Thyroid gland (tissue), 4 donors: ENCODE measurements around the gene NANOS3. TPM values are rescaled to one million over a fixed set of nuclear protein-coding genes. Genes with fewer than 3 reads are reported as not detected.
A peak's percentile ranks its signal among the peaks of the same experiment; 100 is the strongest.

Experiments
- DNase-seq, 2 donors: peaks; one replicate each; pipeline ENCODE4 v3.0.0-alpha.2; 2019
- H3K27ac ChIP-seq, 3 donors: fragments of 200-600 bp; sonication (generic); 1 replicate in 2 of 3; 2 replicates in 1 of 3; pipeline ENCODE4 v1.5.1; 2016 to 2019; ENCODE audit warnings: mild to moderate bottlenecking in 1 of 3, moderate library complexity in 1 of 3
- H3K27me3 ChIP-seq: fragments of 200-600 bp; sonication (generic); one replicate; pipeline ENCODE4 v1.5.1; 2019
- H3K36me3 ChIP-seq, 2 donors: fragments of 200-600 bp; sonication (generic); one replicate each; pipeline ENCODE4 v1.5.1; 2016 to 2019
- H3K4me1 ChIP-seq, 2 donors: fragments of 200-600 bp; sonication (generic); one replicate each; pipeline ENCODE4 v1.5.1; 2017 to 2019
- H3K4me3 ChIP-seq, 3 donors: fragments of 200-600 bp; sonication (generic); replicated peaks in 1 of 3; 1 replicate in 2 of 3; 2 replicates in 1 of 3; pipeline ENCODE4 v1.5.1; 2016; ENCODE audit warnings: mild to moderate bottlenecking in 1 of 3
- H3K9me3 ChIP-seq: fragments of 200-600 bp; sonication (generic); one replicate; pipeline ENCODE4 v1.5.1; 2017
- CTCF ChIP-seq, 6 experiments: fragments of 200-600 bp in 3 of 6; fragments of 450-650 bp in 3 of 6; sonication (generic) in 3 of 6; IDR thresholded peaks; one replicate each; pipeline ENCODE4 v1.5.1; 2016 to 2019; ENCODE audit warnings: antibody characterized with exemption in 6 of 6, mild to moderate bottlenecking in 2 of 6, inconsistent platforms in 1 of 6, moderate library complexity in 1 of 6
- POLR2A ChIP-seq, 2 donors: fragments of 450-650 bp; IDR thresholded peaks; one replicate each; pipeline ENCODE4 v1.6.1; 2017; ENCODE audit warnings: antibody characterized with exemption in 2 of 2, mild to moderate bottlenecking in 2 of 2, moderate library complexity in 1 of 2
- WGBS, 2 donors: methylation state at CpG; one replicate each; pipeline ENCODE4 v1.1.5; 2017; 5-methylcytosine and 5-hydroxymethylcytosine counted together
- intact Hi-C: fragments of 100-400 bp; cut with DNase I; formaldehyde crosslinking; loops from one replicate; pipeline ENCODE4 v1.15.1; 2023
- total RNA-seq, 4 donors: library from RNA; depleted of rRNA; stranded (reverse); fragments of >200 nt; gene quantifications; one replicate each; pipeline ENCODE4 v1.2.3, GENCODE V29; 2016

The NANOS3 gene
- total RNA-seq, 4 donors from 2014 or later: not detected

- no peaks in the 10 kb centered on the region for H3K36me3 ChIP-seq
- no peaks in the 10 kb centered on the region for H3K27me3 ChIP-seq
- 0 to 4% methylated on average over 18 to 23 of the region's 27 CpGs for WGBS, 2 donors
- peak overlapping the region; percentile 75 to 92 (median 89) for H3K27ac ChIP-seq
- H3K4me3 ChIP-seq: peak overlapping the region in 1 of 3 donors; percentile 20
- intact Hi-C loops: loop anchor here (2.0 kb wide), 1 partner anchor 77 kb away; no protein-coding TSS in a partner anchor
- TF ChIP-seq POLR2A (IDR thresholded peaks at IDR 0.05) (peak in 1 of 2 donors; percentile 77), CTCF (IDR thresholded peaks at IDR 0.05) (peak; percentile 94 to 99 (median 98))
- peak; percentile 94 to 95 for DNase-seq
- no peaks in the 10 kb centered on the region for H3K9me3 ChIP-seq
- H3K4me1 ChIP-seq: peaks cover 5 to 22% of the 10 kb centered on the region in 2 donors
These were observed 15.0 kb upstream of the NANOS3 start for GRCh38 chr19:13861714-13862531.

GRCh38 chr19:13864046-13864666 lies 12.8 kb upstream of the NANOS3 start:
- no peaks in the 10 kb centered on the region for H3K36me3 ChIP-seq
- WGBS, 2 donors: 51 to 66% methylated on average over 7 to 9 of the region's 13 CpGs
- intact Hi-C loops: no loop called here
- no peak overlapping the region for H3K4me3 ChIP-seq
- DNase-seq: no peak
- no peak for TF ChIP-seq CTCF (IDR thresholded peaks at IDR 0.05)
- no peak for TF ChIP-seq POLR2A (IDR thresholded peaks at IDR 0.05)
- peaks cover 5 to 22% of the 10 kb centered on the region in 2 donors for H3K4me1 ChIP-seq
- H3K27ac ChIP-seq: no peak overlapping the region
- no peaks in the 10 kb centered on the region for H3K9me3 ChIP-seq
- no peaks in the 10 kb centered on the region for H3K27me3 ChIP-seq

GRCh38 chr19:13864667-13865570 lies 12.0 kb upstream of the NANOS3 start:
- intact Hi-C loops: no loop called here

More at GRCh38 chr19:13864667-13865570, 12.0 kb upstream of the NANOS3 start:
- peak overlapping the region in 1 of 3 donors; percentile 21 for H3K27ac ChIP-seq
- H3K9me3 ChIP-seq: no peaks in the 10 kb centered on the region
- H3K4me1 ChIP-seq: peaks cover 5 to 22% of the 10 kb centered on the region in 2 donors
- 13 to 29% methylated on average over 12 to 18 of the region's 113 CpGs for WGBS, 2 donors
- no peak for TF ChIP-seq POLR2A (IDR thresholded peaks at IDR 0.05)
- no peak for TF ChIP-seq CTCF (IDR thresholded peaks at IDR 0.05)
- H3K4me3 ChIP-seq: peak overlapping the region in 1 of 3 donors; percentile 74
- no peaks in the 10 kb centered on the region for H3K27me3 ChIP-seq
- DNase-seq: no peak
- H3K36me3 ChIP-seq: no peaks in the 10 kb centered on the region
